Limb (tissue), 2 donors: ENCODE results near the gene CNPY3.
A peak's percentile ranks its signal among the peaks of the same experiment; 100 is the strongest.
"Not testable (repeated sequence)": the region's sequence is repeated elsewhere in the genome, so short reads cannot be mapped to it uniquely, and the experiment has no call there.

Source experiments
- DNase-seq, 2 donors: peaks; one replicate each; pipeline ENCODE4 v3.0.0-alpha.2; 2016; ENCODE audit errors: extremely low spot score in 2 of 2

The CNPY3 gene

GRCh38 chr6:42928986-42929820 is at the start of gene CNPY3:
CNPY3 (plus strand) TSS chr6:42929480; CDS start chr6:42929571, 91 bp downstream.
- peak; percentile 93 to 97 for DNase-seq

DNA sequence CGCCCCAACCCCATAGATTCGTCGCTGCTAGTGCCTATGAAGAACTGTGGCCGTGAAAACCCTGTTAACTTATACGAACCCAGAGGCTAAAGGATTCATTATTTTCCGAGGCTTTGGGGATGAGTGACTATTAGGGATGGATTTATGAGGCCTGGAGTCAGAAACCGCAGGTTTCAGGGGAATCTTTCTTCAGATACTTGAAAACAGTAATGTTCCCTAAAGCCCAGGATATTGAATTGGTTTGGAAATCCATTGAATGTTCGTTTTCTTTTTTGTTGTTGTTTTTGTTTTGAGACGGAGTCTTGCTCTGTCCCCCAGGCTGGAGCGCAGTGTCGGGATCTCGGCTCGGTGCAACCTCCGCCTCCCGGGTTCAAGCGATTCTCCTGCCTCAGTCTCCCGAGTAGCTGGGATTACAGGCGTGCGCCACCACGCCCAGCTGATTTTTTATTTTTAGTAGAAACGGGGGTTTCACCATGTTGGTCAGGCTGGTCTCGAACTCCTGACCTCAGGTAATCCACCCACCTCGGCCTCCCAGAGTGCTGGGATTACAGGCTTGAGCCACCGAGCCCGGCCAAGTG is 49.0 kb upstream of the CNPY3 start:
- not testable (repeated sequence) for DNase-seq

- DNase-seq = not testable (repeated sequence)
These were observed 48.4 kb upstream of the CNPY3 start for GRCh38 chr6:42880871-42881270.

- DNase-seq = no peak
These were observed 43.6 kb upstream of the CNPY3 start for GRCh38 chr6:42885702-42886101.

DNA sequence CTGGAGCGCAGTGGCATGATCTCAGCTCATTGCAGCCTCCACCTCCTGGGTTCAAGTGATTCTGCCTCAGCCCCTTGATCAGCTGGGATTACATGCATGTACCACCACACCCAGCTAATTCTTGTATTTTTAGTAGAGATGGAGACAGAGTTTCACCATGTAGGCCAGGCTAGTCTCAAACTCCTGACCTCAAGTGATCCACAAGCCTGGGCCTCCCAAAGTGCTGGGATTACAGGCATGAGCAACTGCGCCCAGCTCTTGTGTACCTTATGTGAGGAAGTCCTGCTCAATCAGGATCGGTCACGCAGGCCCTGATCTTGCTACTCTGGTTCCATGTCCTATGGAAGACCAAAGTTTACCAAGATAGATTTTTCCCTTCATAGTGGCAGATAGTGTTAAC is 41.1 kb upstream of the CNPY3 start:
- not testable (repeated sequence) for DNase-seq

DNA sequence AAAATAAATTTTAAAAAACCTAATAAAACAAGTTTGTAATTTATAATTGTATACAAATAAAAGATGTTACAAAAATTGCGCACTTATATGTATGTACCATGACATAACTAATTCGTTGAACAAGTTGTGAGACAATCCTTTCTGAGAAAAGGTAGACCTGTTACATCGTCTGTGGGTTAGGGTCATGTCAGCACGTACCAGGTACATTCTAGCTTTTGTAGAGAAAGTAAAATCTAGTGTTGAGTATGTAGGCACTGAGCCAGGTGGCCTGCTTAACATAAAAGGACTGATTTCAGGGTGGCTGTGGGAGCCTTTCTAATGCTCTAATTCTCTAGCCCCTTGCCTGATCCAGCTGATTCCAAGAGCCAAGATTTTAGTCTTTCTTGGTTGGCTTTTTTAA is 39.5 kb upstream of the CNPY3 start:
- no peak for DNase-seq

- peak; percentile 94 for DNase-seq
These were observed 38.7 kb upstream of the CNPY3 start for GRCh38 chr6:42890311-42891198.

DNA sequence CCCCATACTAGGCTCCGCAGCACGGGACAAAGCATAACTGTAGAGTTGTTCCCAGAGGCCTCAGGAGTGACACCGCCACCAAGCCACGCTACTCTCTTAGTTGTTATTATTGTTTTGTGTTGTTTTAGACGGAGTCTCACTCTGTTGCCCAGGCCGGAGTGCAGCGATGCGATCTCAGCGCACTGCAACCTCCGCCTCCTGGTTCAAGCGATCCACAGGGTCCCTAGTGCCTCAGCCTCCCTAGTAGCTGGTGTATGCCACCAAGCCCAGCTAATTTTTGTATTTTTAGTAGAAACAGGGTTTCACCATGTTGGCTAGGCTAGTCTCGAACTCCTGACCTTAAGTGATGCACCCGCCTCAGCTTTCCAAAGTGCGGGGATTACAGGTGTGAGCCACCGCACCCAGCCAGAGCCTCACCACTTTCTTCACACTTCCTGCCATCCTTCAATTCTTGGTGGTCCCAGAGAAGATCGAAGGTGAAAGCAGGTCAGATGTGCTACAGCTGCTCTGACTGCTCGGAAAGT is 38.0 kb upstream of the CNPY3 start:
- DNase-seq = no peak

DNA sequence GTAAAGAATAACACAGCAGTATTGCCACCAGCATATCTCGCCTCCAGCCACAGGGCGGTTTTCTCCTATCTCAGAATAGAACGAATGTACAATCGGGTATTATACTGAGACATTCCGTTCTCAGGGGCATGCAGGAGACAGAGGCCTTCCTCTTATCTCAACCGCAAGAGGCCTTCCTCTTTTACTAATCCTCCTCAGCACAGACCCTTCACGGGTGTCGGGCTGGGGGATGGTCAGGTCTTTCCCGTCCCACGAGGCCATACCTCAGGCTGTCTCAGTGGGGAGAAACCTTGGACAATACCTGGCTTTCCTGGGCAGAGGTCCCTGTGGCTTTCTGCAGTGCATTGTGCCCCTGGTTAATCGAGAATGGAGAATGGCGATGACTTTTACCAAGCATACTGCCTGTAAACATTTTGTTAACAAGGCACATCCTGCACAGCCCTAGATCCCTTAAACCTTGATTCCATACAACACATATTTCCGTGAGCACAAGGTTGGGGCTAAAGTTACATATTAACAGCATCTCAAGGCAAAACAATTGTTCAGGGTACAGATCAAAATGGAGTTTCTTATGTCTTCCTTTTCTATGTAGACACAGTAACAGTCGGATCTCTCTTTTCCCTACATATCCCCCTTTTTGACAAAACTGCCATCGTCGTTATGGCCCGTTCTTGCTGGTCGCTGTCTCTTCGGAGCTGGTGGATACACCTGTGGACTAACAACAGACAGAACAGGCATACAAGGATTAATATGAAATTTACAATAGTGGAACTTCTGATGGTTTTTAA is 35.0 kb upstream of the CNPY3 start:
- DNase-seq = not testable (repeated sequence)

- no peak for DNase-seq
These were observed 33.0 kb upstream of the CNPY3 start for GRCh38 chr6:42896178-42896719.

GRCh38 chr6:42898891-42899361 is 30.4 kb upstream of the CNPY3 start:
- peak; percentile 62 to 63 for DNase-seq

- DNase-seq = peak in 1 of 2 donors; percentile 44
These were observed 29.4 kb upstream of the CNPY3 start for GRCh38 chr6:42899871-42900270.

GRCh38 chr6:42901538-42901957 is 27.7 kb upstream of the CNPY3 start:
- DNase-seq = peak; percentile 75 to 88

GRCh38 chr6:42902429-42903263 is 26.6 kb upstream of the CNPY3 start:
- DNase-seq = not testable (repeated sequence)

GRCh38 chr6:42904467-42904866 is 24.8 kb upstream of the CNPY3 start:
- no peak for DNase-seq

- DNase-seq = no peak
These were observed 21.9 kb upstream of the CNPY3 start for GRCh38 chr6:42907336-42907735.

DNA sequence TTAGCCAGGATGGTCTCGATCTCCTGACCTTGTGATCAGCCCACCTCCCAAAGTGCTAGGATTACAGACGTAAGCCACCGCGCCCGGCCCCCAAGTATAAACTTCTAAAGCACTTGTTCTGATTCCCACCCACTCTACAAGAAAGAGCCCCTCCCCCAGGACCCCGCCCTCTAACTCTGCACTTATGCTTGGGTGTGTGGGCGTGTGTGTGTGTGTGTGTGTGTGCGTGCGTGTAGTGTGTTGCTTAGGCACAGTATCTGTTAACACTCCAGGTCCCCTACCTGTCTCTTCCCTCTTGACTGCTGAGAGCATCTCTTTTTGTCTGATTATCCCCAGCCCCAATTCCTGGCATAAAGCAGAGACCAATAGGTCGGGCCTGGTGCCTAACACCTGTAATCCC is 19.4 kb upstream of the CNPY3 start:
- DNase-seq = no peak

- no peak for DNase-seq
These were observed 17.9 kb upstream of the CNPY3 start for GRCh38 chr6:42911171-42912021.

DNA sequence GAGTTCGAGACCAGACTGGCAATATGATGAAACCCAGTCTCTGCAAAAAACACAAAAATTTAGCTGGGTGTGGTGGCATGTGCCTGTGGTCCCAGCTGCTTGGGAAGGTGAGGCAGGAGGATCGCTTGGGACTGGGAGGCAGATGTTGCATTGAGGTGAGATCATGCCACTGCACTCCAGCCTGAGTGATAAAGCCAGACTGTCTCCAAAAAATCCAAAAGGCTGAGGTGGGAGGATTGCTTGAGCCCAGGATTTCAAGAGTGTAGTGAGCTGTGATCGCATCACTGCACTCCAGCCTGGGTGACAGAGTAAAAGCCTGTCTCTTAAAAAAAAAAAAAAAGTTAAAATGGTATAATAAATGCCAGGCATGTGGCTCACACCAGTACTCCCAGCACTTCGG is 14.7 kb upstream of the CNPY3 start:
- DNase-seq = no peak
